ENCODE results near the gene PSD4.

Gene PSD4

GRCh38 chr2:113240915-113241911 is 67.4 kb downstream of the PSD4 start:
- DNase-seq = peak; percentile 60 to 72

- DNase-seq = no peak
Measured at GRCh38 chr2:113242327-113242726, 68.6 kb downstream of the PSD4 start.

- no peak for DNase-seq
Measured at GRCh38 chr2:113245276-113245711, 71.5 kb downstream of the PSD4 start.

- DNase-seq = no peak
Measured at GRCh38 chr2:113246606-113247005, 72.8 kb downstream of the PSD4 start.

GRCh38 chr2:113248997-113249770 is 75.4 kb downstream of the PSD4 start:
- DNase-seq = peak; percentile 80 to 84

GRCh38 chr2:113251118-113251517 is 77.3 kb downstream of the PSD4 start:
- peak in 1 of 2 experiments; percentile 19 for DNase-seq

- DNase-seq = no peak
Measured at GRCh38 chr2:113252047-113252590, 78.3 kb downstream of the PSD4 start.

GRCh38 chr2:113253453-113253852 is 79.7 kb downstream of the PSD4 start:
- DNase-seq = no peak

- DNase-seq = no peak
Measured at GRCh38 chr2:113255140-113256070, 81.6 kb downstream of the PSD4 start.

GRCh38 chr2:113257516-113258264 is 83.9 kb downstream of the PSD4 start:
- DNase-seq = no peak

- no peak for DNase-seq
Measured at GRCh38 chr2:113258471-113259147, 84.8 kb downstream of the PSD4 start.
